SU-DHL-6 (cell line): ENCODE data around the gene TWNK.

Experiments used
- H2AFZ ChIP-seq: fragments of 200-600 bp; sonication (generic); 2 replicates; pipeline ENCODE4 v1.6.1; 2014; ENCODE audit warnings: low read depth, mild to moderate bottlenecking, moderate library complexity, mixed read lengths, antibody characterized with exemption, low read length; ENCODE audit not compliant: severe bottlenecking
- H3F3A ChIP-seq: fragments of 200-600 bp; shearing (Covaris generic); 2 replicates; pipeline ENCODE4 v1.6.0; 2016; ENCODE audit warnings: antibody characterized with exemption, mild to moderate bottlenecking; ENCODE audit not compliant: insufficient read depth
- H3K27ac ChIP-seq: fragments of 200-600 bp; sonication (generic); 2 replicates; pipeline ENCODE4 v1.5.1; 2016; ENCODE audit warnings: low read depth, mild to moderate bottlenecking, low read length, moderate library complexity, mixed read lengths
- H3K27me3 ChIP-seq: fragments of 200-600 bp; sonication (generic), shearing (Covaris generic); 2 replicates; pipeline ENCODE4 v1.6.0; 2014; ENCODE audit warnings: mild to moderate bottlenecking, low read length
- H3K36me3 ChIP-seq: fragments of 200-600 bp; sonication (generic); 2 replicates; pipeline ENCODE4 v1.6.1; 2014; ENCODE audit warnings: mild to moderate bottlenecking, low read length, mixed read lengths
- H3K4me2 ChIP-seq: fragments of 300-600, 200-600 bp; shearing (Covaris generic), sonication (generic); 2 replicates; pipeline ENCODE4 v1.6.0; 2014; ENCODE audit warnings: low read length, low read depth, mild to moderate bottlenecking; ENCODE audit not compliant: poor library complexity, severe bottlenecking
- H3K4me3 ChIP-seq: fragments of 200-600 bp; sonication (generic); 2 replicates; pipeline ENCODE4 v1.5.1; 2014; ENCODE audit warnings: antibody characterized with exemption, low read length, mild to moderate bottlenecking, mixed read lengths; ENCODE audit not compliant: insufficient read depth, poor library complexity, severe bottlenecking
- H3K79me2 ChIP-seq: fragments of 200-600 bp; sonication (generic); 2 replicates; pipeline ENCODE4 v1.6.1; 2014; ENCODE audit warnings: mild to moderate bottlenecking, low read length, moderate library complexity; ENCODE audit not compliant: insufficient read depth
- H3K9ac ChIP-seq: fragments of 200-600 bp; sonication (generic); 2 replicates; pipeline ENCODE4 v1.7.0; 2014; ENCODE audit warnings: mild to moderate bottlenecking, low read length
- H3K9me2 ChIP-seq: fragments of 200-600 bp; sonication (generic); replicated peaks from 2 replicates; pipeline ENCODE4 v1.6.1; 2014; ENCODE audit warnings: low read length; ENCODE audit not compliant: insufficient read depth
- H3K9me3 ChIP-seq: fragments of 200-600 bp; sonication (generic); 2 replicates; pipeline ENCODE4 v1.6.1; 2014; ENCODE audit warnings: low read length, mixed read lengths; ENCODE audit not compliant: insufficient read depth
- H4K20me1 ChIP-seq: fragments of 200-600 bp; sonication (generic); 2 replicates; pipeline ENCODE4 v1.6.1; 2014; ENCODE audit warnings: low read depth, mild to moderate bottlenecking, antibody characterized with exemption, low read length, moderate library complexity, mixed read lengths
- CTCF ChIP-seq: fragments of 200-600 bp; sonication (generic); IDR thresholded peaks from one replicate; pipeline ENCODE4 v1.5.1; 2017; ENCODE audit warnings: antibody characterized with exemption, mild to moderate bottlenecking, low read length, moderate library complexity; ENCODE audit not compliant: insufficient read depth, poor library complexity, severe bottlenecking
- EZH2phosphoT487 ChIP-seq: fragments of 200-600 bp; sonication (generic), shearing (Covaris generic); conservative IDR thresholded peaks from 2 replicates; pipeline ENCODE4 v1.6.1; 2018; ENCODE audit warnings: mild to moderate bottlenecking, antibody characterized with exemption, low read length, moderate library complexity, mixed read lengths

TWNK gene

DNA sequence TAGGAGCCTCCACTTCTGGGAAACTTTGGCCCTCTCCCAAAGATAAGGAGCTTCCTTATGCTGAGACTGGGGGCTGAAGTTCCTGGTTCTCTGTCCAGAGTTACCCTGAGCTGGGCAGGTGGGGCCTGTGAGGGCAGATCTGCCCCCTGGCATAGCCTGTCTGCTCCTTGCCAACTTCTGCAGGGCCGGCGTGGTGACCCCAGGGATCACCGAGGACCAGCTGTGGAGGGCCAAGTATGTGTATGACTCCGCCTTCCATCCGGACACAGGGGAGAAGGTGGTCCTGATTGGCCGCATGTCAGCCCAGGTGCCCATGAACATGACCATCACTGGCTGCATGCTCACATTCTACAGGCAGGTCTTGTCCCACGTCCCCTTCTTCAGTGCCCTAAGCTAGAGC, 48.0 kb downstream of the TWNK start:
- no peaks in the 10 kb centered on the region for H4K20me1 ChIP-seq
- H3K36me3 ChIP-seq: no peaks in the 10 kb centered on the region
- no peak overlapping the region for H3K4me3 ChIP-seq
- no peaks in the 10 kb centered on the region for H3F3A ChIP-seq
- H3K79me2 ChIP-seq: no peaks in the 10 kb centered on the region
- no peaks in the 10 kb centered on the region for H3K27me3 ChIP-seq
- TF ChIP-seq CTCF: no peak
- TF ChIP-seq EZH2phosphoT487: no peak
- H3K27ac ChIP-seq: no peak overlapping the region
- no peak overlapping the region for H3K9ac ChIP-seq
- H3K9me2 ChIP-seq: no peaks in the 10 kb centered on the region
- no peak overlapping the region for H3K4me2 ChIP-seq
- no peak overlapping the region for H2AFZ ChIP-seq
- H3K9me3 ChIP-seq: no peaks in the 10 kb centered on the region

- H3K27me3 ChIP-seq: no peaks in the 10 kb centered on the region
- H3F3A ChIP-seq: no peaks in the 10 kb centered on the region
- H3K9ac ChIP-seq: no peak overlapping the region
- H2AFZ ChIP-seq: no peak overlapping the region
- no peaks in the 10 kb centered on the region for H3K9me2 ChIP-seq
- no peak overlapping the region for H3K4me2 ChIP-seq
- no peak overlapping the region for H3K4me3 ChIP-seq
- no peaks in the 10 kb centered on the region for H3K9me3 ChIP-seq
- TF ChIP-seq CTCF (no peak), EZH2phosphoT487 (no peak)
- no peaks in the 10 kb centered on the region for H4K20me1 ChIP-seq
- H3K27ac ChIP-seq: no peak overlapping the region
- H3K79me2 ChIP-seq: no peaks in the 10 kb centered on the region
- H3K36me3 ChIP-seq: no peaks in the 10 kb centered on the region
These were observed 48.8 kb downstream of the TWNK start for GRCh38 chr10:101035916-101036702.

GRCh38 chr10:101036726-101037125, 49.4 kb downstream of the TWNK start:
- H2AFZ ChIP-seq: no peak overlapping the region
- no peak overlapping the region for H3K9ac ChIP-seq
- H3K9me3 ChIP-seq: no peaks in the 10 kb centered on the region
- H4K20me1 ChIP-seq: no peaks in the 10 kb centered on the region
- no peaks in the 10 kb centered on the region for H3K27me3 ChIP-seq
- no peaks in the 10 kb centered on the region for H3K9me2 ChIP-seq
- TF ChIP-seq EZH2phosphoT487 (no peak), CTCF (no peak)
- H3K4me3 ChIP-seq: no peak overlapping the region
- H3K27ac ChIP-seq: no peak overlapping the region
- no peaks in the 10 kb centered on the region for H3K79me2 ChIP-seq
- H3K4me2 ChIP-seq: no peak overlapping the region
- H3K36me3 ChIP-seq: no peaks in the 10 kb centered on the region
- peaks cover 4% of the 10 kb centered on the region; the same call in 1 of the 2 replicates for H3F3A ChIP-seq
